AG04450 (cell line): ENCODE measurements around the gene COX6A2. TPM values are rescaled to one million over a fixed set of nuclear protein-coding genes. Genes with fewer than 3 reads are reported as not detected.

Source experiments
- CTCF ChIA-PET: fragments of 300-600, 350-600 bp; formaldehyde crosslinking; extraction: SDS; loops from one replicate; lab custom pipeline; 2022; ENCODE audit warnings: antibody characterized with exemption, inconsistent platforms; lab: Charles Lee
- POLR2A ChIA-PET: fragments of 350-600 bp; formaldehyde crosslinking; extraction: SDS; loops from one replicate; lab custom pipeline; 2021; ENCODE audit warnings: antibody characterized with exemption, inconsistent platforms; lab: Yijun Ruan, JAX
- DNase-seq: peaks from one replicate; pipeline ENCODE4 v3.0.0-alpha.2; 2011; ENCODE audit warnings: low read depth, low spot score
- H3K27ac ChIP-seq: one replicate; pipeline ENCODE4 v1.5.1; 2012; ENCODE audit warnings: low read depth, low read length, control low read depth
- H3K27me3 ChIP-seq: one replicate; pipeline ENCODE4 v1.6.0; 2012; ENCODE audit warnings: low read length; ENCODE audit not compliant: control insufficient read depth, insufficient read depth
- H3K4me3 ChIP-seq: 2 replicates; pipeline ENCODE4 v1.5.1; 2011; ENCODE audit warnings: mild to moderate bottlenecking, low read depth, low read length, control low read depth
- H3K9me3 ChIP-seq: 2 replicates; pipeline ENCODE4 v1.5.1; 2012; ENCODE audit warnings: low read length; ENCODE audit not compliant: control insufficient read depth, insufficient read depth
- CTCF ChIP-seq: IDR thresholded peaks from 2 replicates; pipeline ENCODE4 v1.5.1; 2011; ENCODE audit warnings: low read depth, low read length, control low read depth, inconsistent platforms
- polyA plus RNA-seq: library from polyadenylated mRNA; depleted of rRNA; stranded (reverse); fragments of >200 nt; gene quantifications from 2 replicates; pipeline ENCODE4 v1.2.3, GENCODE V29; 2011

COX6A2 gene
- polyA plus RNA-seq, 1 experiment, result not detected

DNA sequence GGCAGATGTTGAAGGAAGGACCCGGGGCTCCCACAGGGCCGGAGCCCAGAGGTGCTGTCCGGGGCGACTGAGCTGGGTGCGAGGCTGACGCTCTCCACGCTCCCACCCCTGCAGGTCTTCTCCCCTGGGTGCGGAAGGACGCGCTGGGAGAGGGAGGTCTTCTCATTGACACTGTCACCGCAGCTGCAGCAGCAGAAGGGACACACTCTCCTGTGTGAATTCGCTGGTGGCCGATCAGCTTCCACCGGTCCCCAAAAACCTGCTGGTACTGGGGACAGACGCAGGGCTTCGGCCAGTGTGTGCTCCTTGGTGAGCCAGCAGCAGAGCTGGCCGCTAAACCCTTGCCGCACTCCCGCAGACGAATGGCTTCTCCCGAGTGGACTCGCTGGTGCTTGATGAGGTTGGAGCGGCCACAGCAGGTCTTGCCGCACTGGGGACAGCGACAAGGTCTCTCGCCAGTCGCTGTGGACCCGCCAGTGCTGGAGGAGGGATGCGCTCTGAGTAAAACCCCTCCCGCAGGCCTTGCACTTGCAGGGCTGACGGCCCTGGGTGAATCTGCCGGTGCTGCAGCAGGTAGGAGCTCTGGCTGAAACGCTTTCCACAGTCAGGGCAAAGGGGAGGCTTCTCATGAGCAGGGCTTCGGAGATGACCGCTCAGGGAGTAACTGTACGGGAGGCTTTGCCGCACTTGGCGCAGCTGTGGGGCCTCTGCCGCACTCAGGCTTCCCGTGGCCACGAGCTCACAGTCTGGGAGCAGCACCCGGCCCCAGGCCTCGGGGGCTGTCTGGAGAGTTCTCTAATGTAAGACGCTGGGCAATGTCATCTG is 8.3 kb upstream of the COX6A2 start:
- no peak for TF ChIP-seq CTCF
- POLR2A ChIA-PET, result no interaction called here
- Histone ChIP-seq H3K9me3 (no peaks in the 10 kb centered on the region; the same call in 1 of the 2 replicates), H3K27ac (no peak overlapping the region), H3K27me3 (peaks cover 3% of the 10 kb centered on the region), H3K4me3 (no peak overlapping the region)
- DNase-seq, result no peak
- CTCF ChIA-PET, result interaction anchor here (1.1 kb wide), 1 partner anchor 25 kb away, joined by 3 read pairs; no protein-coding TSS in a partner anchor

- no peak for TF ChIP-seq CTCF
- Histone ChIP-seq H3K9me3 (no peaks in the 10 kb centered on the region; the same call in 1 of the 2 replicates), H3K27ac (no peak overlapping the region), H3K27me3 (peaks cover 5% of the 10 kb centered on the region), H3K4me3 (no peak overlapping the region)
- POLR2A ChIA-PET, result no interaction called here
- DNase-seq, result no peak
- CTCF ChIA-PET, result no interaction called here
These were observed 7.4 kb upstream of the COX6A2 start for GRCh38 chr16:31435341-31436220.

DNA sequence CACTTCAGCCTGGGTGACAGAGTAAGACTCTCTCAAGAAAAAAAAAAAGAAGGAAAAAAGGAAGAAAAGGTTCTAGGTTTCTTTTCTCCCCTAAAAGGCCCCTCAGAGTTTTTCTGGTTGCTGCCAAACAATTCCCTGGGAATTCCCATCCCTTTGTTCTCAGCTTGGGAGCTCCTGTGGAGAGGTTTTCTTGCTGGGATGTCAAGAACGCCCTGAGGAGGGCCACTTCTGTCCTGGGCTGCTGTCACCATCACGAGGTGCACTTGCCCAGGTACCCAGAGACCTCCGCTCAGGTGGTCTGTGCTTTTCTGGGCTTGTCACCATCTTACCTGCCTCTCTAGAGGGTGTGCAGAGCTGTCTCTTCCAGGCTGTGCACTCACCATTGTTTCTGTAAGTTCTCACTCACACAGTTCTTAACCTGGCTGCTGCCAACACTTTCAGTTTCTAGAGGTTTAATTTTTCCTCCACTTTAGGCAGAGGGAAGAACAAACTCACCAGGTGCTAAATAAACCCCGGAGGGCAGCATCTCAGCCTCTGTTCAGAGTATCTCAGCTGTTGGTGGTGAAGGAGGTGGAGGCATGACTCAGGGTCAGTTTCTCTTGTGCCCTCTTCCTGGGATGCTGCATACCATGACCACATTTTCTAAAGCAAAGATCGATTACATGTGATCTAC is 2.4 kb upstream of the COX6A2 start:
- no peak overlapping the region for H3K4me3 ChIP-seq
- no peak for TF ChIP-seq CTCF
- ChIA-PET POLR2A (no interaction called here), CTCF (interaction anchor here (0.7 to 0.8 kb wide), 2 partner anchors 30 to 446 kb away, joined by 3 to 4 read pairs; no protein-coding TSS in a partner anchor)
- no peak overlapping the region for H3K27ac ChIP-seq
- no peak for DNase-seq
- peaks cover 6% of the 10 kb centered on the region for H3K9me3 ChIP-seq
- peaks cover 24% of the 10 kb centered on the region for H3K27me3 ChIP-seq

- TF ChIP-seq CTCF, result no peak
- no peak for DNase-seq
- ChIA-PET CTCF (interaction anchor here (1.0 to 1.5 kb wide), 2 partner anchors 13 to 21 kb away, joined by 4 to 6 read pairs; partner anchors contain the start of gene ZNF843), POLR2A (no interaction called here)
- peaks cover 6% of the 10 kb centered on the region for H3K9me3 ChIP-seq
- H3K27me3 ChIP-seq, result peaks cover 26% of the 10 kb centered on the region
- no peak overlapping the region for H3K27ac ChIP-seq
- H3K4me3 ChIP-seq, result no peak overlapping the region
These were observed 1.6 kb upstream of the COX6A2 start for GRCh38 chr16:31429796-31430195.
